ENCODE results near the gene EPSTI1.
"Not testable (repeated sequence)": the region's sequence is repeated elsewhere in the genome, so short reads cannot be mapped to it uniquely, and the experiment has no call there.

EPSTI1 gene

GRCh38 chr13:42991898-42992763 lies at the start of gene EPSTI1:
EPSTI1 (minus strand) TSS chr13:42992241; CDS start chr13:42992165, 76 bp downstream.
- DNase-seq (ENCODE audit: low spot score) = peak; percentile 23

GRCh38 chr13:43041369-43041921 lies 49.4 kb upstream of the EPSTI1 start:
- DNase-seq (ENCODE audit: low spot score) = no peak

- not testable (repeated sequence) for DNase-seq (ENCODE audit: low spot score)
Measured at GRCh38 chr13:43040581-43041368, 48.7 kb upstream of the EPSTI1 start.

- DNase-seq (ENCODE audit: low spot score) = no peak
Measured at GRCh38 chr13:43039966-43040365, 47.9 kb upstream of the EPSTI1 start.

GRCh38 chr13:43036351-43037250 lies 44.6 kb upstream of the EPSTI1 start:
- no peak for DNase-seq (ENCODE audit: low spot score)

DNA sequence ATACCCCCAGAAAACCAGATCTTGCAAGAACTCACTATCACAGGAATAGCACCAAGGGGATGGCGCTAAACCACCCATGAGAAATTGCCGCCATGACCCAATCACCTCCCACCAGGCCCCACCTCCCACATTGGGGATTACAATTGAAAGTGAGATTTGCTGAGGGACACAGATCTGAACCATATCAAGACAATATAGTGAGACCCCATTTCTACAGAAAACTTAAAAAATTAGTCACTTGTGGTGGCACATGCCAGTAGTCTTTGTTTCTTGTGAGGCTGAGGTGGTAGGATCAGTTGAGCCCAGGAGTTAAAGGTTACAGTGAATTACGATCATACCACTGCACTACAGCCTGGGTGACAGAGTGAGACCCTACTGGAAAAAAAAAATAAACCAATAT lies 41.0 kb upstream of the EPSTI1 start:
- DNase-seq (ENCODE audit: low spot score) = no peak

DNA sequence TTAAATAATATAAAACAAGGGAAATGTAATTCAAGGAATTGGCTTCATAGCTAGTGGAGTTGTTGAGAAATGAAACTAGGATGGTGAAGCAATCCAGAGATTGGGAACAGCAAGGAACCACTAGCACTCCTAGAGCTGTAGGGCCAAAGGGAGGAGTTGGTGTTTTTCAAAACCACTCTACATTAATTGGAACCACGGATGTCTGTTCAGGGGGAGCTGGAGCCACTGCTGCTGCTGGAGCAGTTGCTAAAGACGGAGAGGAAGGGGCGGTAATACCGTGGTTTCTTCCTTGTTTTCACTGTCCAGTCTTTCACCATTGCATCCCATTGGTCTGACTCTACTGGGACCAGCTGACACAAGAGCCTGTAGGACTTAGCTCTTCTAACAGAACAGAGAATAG lies 39.8 kb upstream of the EPSTI1 start:
- DNase-seq (ENCODE audit: low spot score) = no peak

GRCh38 chr13:43030548-43030947 lies 38.5 kb upstream of the EPSTI1 start:
- DNase-seq (ENCODE audit: low spot score) = no peak

DNA sequence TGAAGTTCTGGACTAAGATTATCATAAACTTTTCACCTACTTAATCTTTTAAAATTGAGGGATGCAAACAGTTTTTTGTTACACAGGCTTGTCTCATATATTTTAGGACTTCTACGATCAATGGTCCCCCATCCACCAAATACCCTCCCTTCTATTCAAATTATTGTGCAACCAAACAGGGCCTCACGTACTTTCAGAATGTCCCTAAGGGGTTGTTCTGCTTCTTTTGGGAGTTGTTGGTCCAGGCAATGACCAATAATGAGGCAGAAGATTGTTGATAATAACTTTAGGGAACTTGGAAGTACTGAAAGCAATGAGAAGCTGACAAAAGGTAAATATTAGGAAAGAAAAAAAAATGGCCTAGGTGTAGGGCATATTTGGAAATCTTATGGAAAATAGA lies 34.2 kb upstream of the EPSTI1 start:
- DNase-seq (ENCODE audit: low spot score) = no peak

DNA sequence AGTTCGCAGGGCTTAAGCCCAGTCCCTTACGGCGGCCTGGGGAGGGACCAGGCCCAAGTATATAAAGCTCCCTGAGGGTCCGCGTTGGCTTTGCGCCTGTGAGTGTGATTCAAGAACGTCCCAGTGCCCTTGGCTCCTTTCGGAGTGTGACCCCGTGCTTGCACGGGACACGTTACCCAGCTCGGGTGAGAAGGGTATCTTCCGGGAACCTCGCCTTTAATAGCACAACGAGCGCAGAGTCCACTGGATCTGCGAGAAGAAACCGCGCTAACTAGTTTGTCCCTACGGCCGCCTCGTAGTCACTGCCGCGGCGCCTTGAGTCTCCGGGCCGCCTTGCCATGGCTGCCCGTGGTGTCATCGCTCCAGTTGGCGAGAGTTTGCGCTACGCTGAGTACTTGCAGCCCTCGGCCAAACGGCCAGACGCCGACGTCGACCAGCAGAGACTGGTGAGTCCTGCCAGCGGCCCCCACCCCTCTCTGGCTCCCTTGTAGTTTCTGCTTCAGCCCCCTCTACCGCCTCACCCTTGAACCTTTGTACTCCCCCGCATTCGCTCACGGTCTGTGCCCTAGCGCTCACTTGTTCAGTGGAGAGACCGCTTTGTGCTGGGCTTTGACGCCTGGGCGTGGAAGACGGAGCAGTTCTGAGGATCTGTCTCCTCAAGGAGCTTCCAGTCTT lies 31.4 kb upstream of the EPSTI1 start, which contains the start of gene DNAJC15:
Gene DNAJC15 (plus strand): TSS at position 298 of the 675 bp plus-strand sequence. CDS start 41 bp downstream, at position 339.
- DNase-seq (ENCODE audit: low spot score) = peak; percentile 80

- DNase-seq (ENCODE audit: low spot score) = no peak
Measured at GRCh38 chr13:43022934-43023288, 30.9 kb upstream of the EPSTI1 start.

DNA sequence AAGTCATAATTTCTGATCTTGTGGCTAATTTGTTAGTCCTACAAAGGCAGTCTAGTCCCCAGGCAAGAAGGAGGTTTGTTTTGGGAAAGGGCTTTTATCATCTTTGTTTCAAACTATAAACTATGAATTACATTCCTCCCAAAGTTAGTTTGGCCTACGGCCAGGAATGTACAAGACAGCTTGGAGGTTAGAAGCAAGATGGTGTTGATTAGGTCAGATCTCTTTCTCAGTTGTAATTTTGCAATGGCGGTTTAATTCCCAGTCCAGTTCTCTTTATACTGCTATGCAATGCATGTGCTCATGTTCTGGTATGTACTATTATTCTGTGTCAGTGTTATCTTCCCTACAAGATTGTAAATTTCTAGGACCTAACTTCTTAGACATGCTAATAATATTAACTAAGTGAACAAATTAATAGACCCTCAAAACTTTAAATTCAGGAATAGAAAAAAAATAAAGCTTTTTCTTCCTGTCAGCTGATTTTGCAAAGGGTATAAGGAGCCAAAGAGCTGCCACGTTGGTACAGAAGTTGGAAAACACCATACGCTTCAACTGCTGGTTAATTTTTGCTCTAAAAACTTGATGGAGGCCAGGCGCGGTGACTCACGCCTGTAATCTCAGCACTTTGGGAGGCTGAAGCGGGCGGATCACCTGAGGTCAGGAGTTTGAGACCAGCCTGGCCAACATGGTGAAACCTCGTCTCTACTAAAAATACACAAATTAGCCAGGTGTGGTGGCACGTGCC lies 30.1 kb upstream of the EPSTI1 start:
- DNase-seq (ENCODE audit: low spot score) = no peak

DNA sequence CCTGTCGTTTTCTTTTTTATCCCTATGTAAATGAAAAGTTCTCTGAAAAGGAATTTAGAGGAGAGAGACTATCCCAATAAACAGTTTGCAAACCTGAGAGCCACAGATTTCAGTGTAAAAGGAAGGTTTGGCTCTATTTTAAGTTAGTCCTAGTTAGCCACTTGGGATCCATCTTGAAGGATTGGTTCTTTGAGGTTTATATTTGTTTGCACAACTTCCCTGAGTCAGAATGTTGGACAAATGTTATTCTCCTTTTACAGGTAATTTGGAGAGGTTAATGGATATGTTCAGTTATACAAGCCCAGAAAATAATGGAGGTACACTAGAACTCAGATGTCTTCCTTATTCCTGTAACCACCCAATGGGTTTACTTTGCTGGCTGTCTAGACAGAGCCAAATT lies 28.8 kb upstream of the EPSTI1 start:
- DNase-seq (ENCODE audit: low spot score) = no peak

- DNase-seq (ENCODE audit: low spot score) = no peak
Measured at GRCh38 chr13:43019811-43020210, 27.8 kb upstream of the EPSTI1 start.

DNA sequence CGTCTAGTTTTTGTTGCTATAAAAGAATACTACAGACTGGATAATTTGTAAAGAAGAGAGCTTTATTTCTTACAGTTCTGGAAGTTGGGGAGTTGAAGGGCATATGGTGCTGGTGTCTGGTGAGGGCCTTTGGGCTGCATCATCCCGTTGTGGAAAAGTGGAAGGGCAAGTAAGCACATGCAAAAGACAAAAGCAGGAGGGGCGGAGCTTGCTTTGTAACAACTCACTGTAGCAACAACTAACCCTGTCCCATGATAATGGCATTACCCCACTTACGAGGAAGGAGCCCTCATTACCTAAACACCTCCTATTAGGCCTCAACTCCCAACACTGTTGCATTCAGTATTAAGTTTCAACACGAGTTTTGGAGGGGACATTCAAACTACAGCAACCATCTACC lies 24.2 kb upstream of the EPSTI1 start:
- no peak for DNase-seq (ENCODE audit: low spot score)

GRCh38 chr13:43014162-43014561 lies 22.1 kb upstream of the EPSTI1 start:
- DNase-seq (ENCODE audit: low spot score) = no peak

- no peak for DNase-seq (ENCODE audit: low spot score)
Measured at GRCh38 chr13:43009506-43009905, 17.5 kb upstream of the EPSTI1 start.

DNA sequence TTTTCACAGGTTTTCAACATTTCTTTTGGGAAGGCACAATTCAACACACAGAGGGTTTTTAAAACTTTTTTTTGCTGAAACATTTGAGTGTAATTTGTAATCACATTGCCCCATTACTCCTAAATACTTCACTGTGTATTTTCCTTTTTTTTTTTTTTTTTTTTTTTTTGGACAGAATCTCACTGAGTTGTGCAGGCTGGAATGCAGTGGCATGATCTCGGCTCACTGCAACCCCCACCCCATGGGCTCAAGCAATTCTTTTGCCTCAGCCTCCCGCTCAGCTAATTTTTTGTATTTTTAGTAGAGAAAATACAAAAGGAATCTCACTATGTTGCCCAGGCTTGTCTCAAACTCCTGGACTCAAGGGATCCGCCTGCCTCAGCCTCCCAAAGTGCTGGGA lies 16.6 kb upstream of the EPSTI1 start:
- DNase-seq (ENCODE audit: low spot score) = no peak

DNA sequence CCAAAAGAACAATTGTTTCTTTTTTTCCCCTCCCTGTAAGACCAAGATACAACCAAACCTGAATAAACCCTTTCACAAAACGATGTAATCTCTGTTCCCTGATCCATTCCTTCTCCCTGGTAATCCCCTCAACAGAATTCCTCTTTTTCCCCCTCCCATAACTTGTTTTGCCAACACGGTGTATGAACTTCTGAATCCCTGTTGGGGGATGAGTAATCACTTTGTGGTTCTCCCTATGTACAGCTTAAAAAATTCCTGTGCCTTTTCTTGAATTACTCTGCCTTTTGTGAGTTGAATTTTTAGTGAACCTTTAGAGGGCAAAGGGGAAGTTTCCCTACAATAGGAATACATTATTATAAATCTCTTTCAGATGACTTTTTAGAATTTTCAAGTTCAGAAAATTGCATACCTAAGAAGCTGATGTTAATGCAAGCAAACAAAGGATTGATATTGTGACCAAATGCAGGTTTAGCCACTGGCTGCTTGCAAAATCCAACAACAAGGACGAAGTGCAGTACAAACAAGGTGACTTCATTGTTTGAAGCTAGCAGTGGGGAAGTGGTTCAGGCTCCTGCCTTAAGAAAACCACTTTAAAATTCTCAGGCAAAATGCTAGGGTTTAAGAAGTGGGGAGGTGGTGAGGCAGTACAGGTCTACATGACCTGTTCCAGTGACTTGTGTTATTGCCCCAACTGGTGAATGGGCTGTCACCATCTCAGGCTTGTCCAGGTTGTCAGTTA lies 15.0 kb upstream of the EPSTI1 start:
- DNase-seq (ENCODE audit: low spot score) = no peak

All from kidney capillary endothelial cell (primary cell).